Mammary epithelial cell (primary cell): ENCODE data around the gene NDEL1.

ENCODE experiments used
- EZH2 ChIP-seq: IDR thresholded peaks from 2 replicates; pipeline ENCODE4 v1.6.1; 2012; ENCODE audit warnings: low read length, inconsistent platforms, borderline replicate concordance
- TF ChIP-seq, protein P1 (sequence below), 2 donors: IDR thresholded peaks in 1 of 2; conservative IDR thresholded peaks in 1 of 2; 2 replicates each; pipeline ENCODE4 v1.5.1; 2011 to 2012; ENCODE audit warnings: inconsistent platforms in 2 of 2, low read length in 2 of 2, mild to moderate bottlenecking in 2 of 2, control low read depth in 1 of 2, low read depth in 1 of 2; ENCODE audit not compliant: insufficient read depth in 1 of 2; ENCODE audit errors: extremely low read depth in 1 of 2

- TF ChIP-seq, protein P1, sequence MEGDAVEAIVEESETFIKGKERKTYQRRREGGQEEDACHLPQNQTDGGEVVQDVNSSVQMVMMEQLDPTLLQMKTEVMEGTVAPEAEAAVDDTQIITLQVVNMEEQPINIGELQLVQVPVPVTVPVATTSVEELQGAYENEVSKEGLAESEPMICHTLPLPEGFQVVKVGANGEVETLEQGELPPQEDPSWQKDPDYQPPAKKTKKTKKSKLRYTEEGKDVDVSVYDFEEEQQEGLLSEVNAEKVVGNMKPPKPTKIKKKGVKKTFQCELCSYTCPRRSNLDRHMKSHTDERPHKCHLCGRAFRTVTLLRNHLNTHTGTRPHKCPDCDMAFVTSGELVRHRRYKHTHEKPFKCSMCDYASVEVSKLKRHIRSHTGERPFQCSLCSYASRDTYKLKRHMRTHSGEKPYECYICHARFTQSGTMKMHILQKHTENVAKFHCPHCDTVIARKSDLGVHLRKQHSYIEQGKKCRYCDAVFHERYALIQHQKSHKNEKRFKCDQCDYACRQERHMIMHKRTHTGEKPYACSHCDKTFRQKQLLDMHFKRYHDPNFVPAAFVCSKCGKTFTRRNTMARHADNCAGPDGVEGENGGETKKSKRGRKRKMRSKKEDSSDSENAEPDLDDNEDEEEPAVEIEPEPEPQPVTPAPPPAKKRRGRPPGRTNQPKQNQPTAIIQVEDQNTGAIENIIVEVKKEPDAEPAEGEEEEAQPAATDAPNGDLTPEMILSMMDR (conservative IDR thresholded peaks at IDR 0.05 in 1 of 2, IDR thresholded peaks at IDR 0.05 in 1 of 2; ENCODE audit: extremely low read depth in 1 of 2, insufficient read depth in 1 of 2, low read depth in 1 of 2, low read length in 2 of 2) = no peak
- TF ChIP-seq EZH2 = no peak
Observed at GRCh38 chr17:8465759-8466158, 30.1 kb downstream of the NDEL1 start.
